ENCODE data around the gene POU6F2.

The POU6F2 gene

GRCh38 chr7:39071116-39071515, 93.4 kb downstream of the POU6F2 start:
- no peak for DNase-seq

GRCh38 chr7:39073432-39073831, 95.7 kb downstream of the POU6F2 start:
- DNase-seq = peak; percentile 57

GRCh38 chr7:39075210-39075609, 97.5 kb downstream of the POU6F2 start:
- no peak for DNase-seq

- DNase-seq = no peak
Measured at GRCh38 chr7:39083781-39084180, 106.1 kb downstream of the POU6F2 start.

- peak; percentile 86 for DNase-seq
Measured at GRCh38 chr7:39084349-39084748, 106.6 kb downstream of the POU6F2 start.

GRCh38 chr7:39085189-39085588, 107.5 kb downstream of the POU6F2 start:
- no peak for DNase-seq

- DNase-seq = peak; percentile 34
Measured at GRCh38 chr7:39085590-39086049, 107.9 kb downstream of the POU6F2 start.

GRCh38 chr7:39086638-39087360, 109.1 kb downstream of the POU6F2 start:
- no peak for DNase-seq

GRCh38 chr7:39088730-39089593, 111.3 kb downstream of the POU6F2 start:
- DNase-seq = no peak

- no peak for DNase-seq
Measured at GRCh38 chr7:39091145-39091544, 113.4 kb downstream of the POU6F2 start.

- DNase-seq = peak; percentile 57
Measured at GRCh38 chr7:39091774-39092173, 114.1 kb downstream of the POU6F2 start.

- no peak for DNase-seq
Measured at GRCh38 chr7:39094731-39095130, 117.0 kb downstream of the POU6F2 start.

GRCh38 chr7:39095875-39096619, 118.3 kb downstream of the POU6F2 start:
- DNase-seq = no peak

- no peak for DNase-seq
Measured at GRCh38 chr7:39098506-39098905, 120.8 kb downstream of the POU6F2 start.

GRCh38 chr7:39099146-39099545, 121.4 kb downstream of the POU6F2 start:
- no peak for DNase-seq

- no peak for DNase-seq
Measured at GRCh38 chr7:39100270-39100669, 122.6 kb downstream of the POU6F2 start.

GRCh38 chr7:39102234-39102633, 124.5 kb downstream of the POU6F2 start:
- DNase-seq = peak; percentile 75

- no peak for DNase-seq
Measured at GRCh38 chr7:39105720-39106119, 128.0 kb downstream of the POU6F2 start.

GRCh38 chr7:39125846-39126245, 148.1 kb downstream of the POU6F2 start:
- DNase-seq = no peak

GRCh38 chr7:39127058-39127457, 149.3 kb downstream of the POU6F2 start:
- no peak for DNase-seq

- DNase-seq = no peak
Measured at GRCh38 chr7:39128287-39128843, 150.7 kb downstream of the POU6F2 start.

- DNase-seq = peak; percentile 30
Measured at GRCh38 chr7:39130274-39130673, 152.6 kb downstream of the POU6F2 start.
